Gastrocnemius medialis (tissue), 4 donors: ENCODE results near the gene SMIM13. TPM values are rescaled to one million over a fixed set of nuclear protein-coding genes. Genes with fewer than 3 reads are reported as not detected.
A peak's percentile ranks its signal among the peaks of the same experiment; 100 is the strongest.

Experiments used
- ATAC-seq, 2 donors: fragments of 150-250 bp; one replicate each; pipeline ENCODE4 v1.9.1; 2016
- DNase-seq, 2 donors: peaks; one replicate each; pipeline ENCODE4 v3.0.0-alpha.2; 2019
- H3K27ac ChIP-seq, 4 donors: fragments of 200-600 bp; sonication (generic); 1 replicate in 1 of 4; 2 replicates in 3 of 4; pipeline ENCODE4 v1.5.1; 2016 to 2018; ENCODE audit warnings: mild to moderate bottlenecking in 2 of 4, moderate library complexity in 1 of 4
- H3K27me3 ChIP-seq, 3 donors: fragments of 200-600 bp; sonication (generic) in 2 of 3; 1 replicate in 1 of 3; 2 replicates in 2 of 3; pipeline versions ENCODE4 v1.5.1 to v1.6.0; 2016 to 2019; ENCODE audit warnings: mild to moderate bottlenecking in 1 of 3, moderate library complexity in 1 of 3
- H3K36me3 ChIP-seq, 2 donors: fragments of 200-600 bp; sonication (generic) in 1 of 2; one replicate each; pipeline ENCODE4 v1.5.1; 2017 to 2018
- H3K4me1 ChIP-seq, 2 donors: fragments of 200-600 bp; sonication (generic) in 1 of 2; one replicate each; pipeline ENCODE4 v1.5.1; 2016 to 2017; ENCODE audit warnings: mild to moderate bottlenecking in 2 of 2
- H3K4me3 ChIP-seq, 4 donors: fragments of 200-600 bp; sonication (generic) in 3 of 4; 1 replicate in 1 of 4; 2 replicates in 3 of 4; pipeline ENCODE4 v1.5.1; 2016 to 2019; ENCODE audit warnings: mild to moderate bottlenecking in 2 of 4
- H3K9me3 ChIP-seq, 3 donors: fragments of 200-600 bp; sonication (generic) in 2 of 3; 1 replicate in 1 of 3; 2 replicates in 2 of 3; pipeline ENCODE4 v1.5.1; 2016 to 2019
- CTCF ChIP-seq, 5 experiments: fragments of 450-650 bp in 3 of 5; fragments of 200-600 bp in 2 of 5; sonication (generic) in 2 of 5; IDR thresholded peaks in 4 of 5; conservative IDR thresholded peaks in 1 of 5; 1 replicate in 4 of 5; 2 replicates in 1 of 5; pipeline ENCODE4 v1.5.1; 2016 to 2019; ENCODE audit warnings: antibody characterized with exemption in 5 of 5, mild to moderate bottlenecking in 3 of 5, moderate library complexity in 3 of 5
- POLR2A ChIP-seq, 2 donors: fragments of 450-650 bp; IDR thresholded peaks; one replicate each; pipeline ENCODE4 v1.6.1; 2017; ENCODE audit warnings: antibody characterized with exemption in 2 of 2, mild to moderate bottlenecking in 2 of 2, moderate library complexity in 2 of 2
- in situ Hi-C, 4 donors: fragments of 200-750 bp; cut with MboI; loops; one replicate each; pipeline versions ENCODE4 v1.15.0 to v1.8.0; 2017; ENCODE audit warnings: low sequenced_read_pairs in 4 of 4
- intact Hi-C: fragments of 100-400 bp; cut with DNase I; formaldehyde crosslinking; loops from one replicate; pipeline ENCODE4 v1.15.1; 2023; ENCODE audit warnings: low total_unique reads
- total RNA-seq, 4 donors: library from RNA; depleted of rRNA; stranded (reverse); fragments of >200 nt; gene quantifications; one replicate each; pipeline versions ENCODE4 v1.1.0 to v1.2.3, GENCODE V29; 2016

The SMIM13 gene
- total RNA-seq, 4 donors from 2014 or later: 9.9 to 12.8 (median 12.3) TPM

GRCh38 chr6:11141295-11141694 is 47.7 kb downstream of the SMIM13 start:
- in situ Hi-C loops: loop anchor here in 3 of 4 donors (5.0 to 10.0 kb wide), 3 partner anchors 354 to 434 kb away; no protein-coding TSS in a partner anchor
- intact Hi-C loops: loop anchor here (10.0 kb wide), 1 partner anchor 434 kb away; no protein-coding TSS in a partner anchor
- Histone ChIP-seq H3K27ac (no peak overlapping the region), H3K4me1 (no peaks in the 10 kb centered on the region), H3K4me3 (no peak overlapping the region), H3K36me3 (no peaks in the 10 kb centered on the region), H3K27me3 (no peaks in the 10 kb centered on the region), H3K9me3 (no peaks in the 10 kb centered on the region)
- TF ChIP-seq CTCF (IDR thresholded peaks at IDR 0.05 in 4 of 5, conservative IDR thresholded peaks at IDR 0.05 in 1 of 5) (no peak), POLR2A (IDR thresholded peaks at IDR 0.05) (no peak)
- DNase-seq (no peak), ATAC-seq (no peak)

GRCh38 chr6:11142296-11143027 is 48.8 kb downstream of the SMIM13 start:
- Histone ChIP-seq H3K9me3 (no peaks in the 10 kb centered on the region), H3K4me3 (no peak overlapping the region), H3K36me3 (no peaks in the 10 kb centered on the region), H3K4me1 (no peaks in the 10 kb centered on the region), H3K27me3 (no peaks in the 10 kb centered on the region), H3K27ac (no peak overlapping the region)
- TF ChIP-seq CTCF (IDR thresholded peaks at IDR 0.05 in 4 of 5, conservative IDR thresholded peaks at IDR 0.05 in 1 of 5): no peak
- TF ChIP-seq POLR2A (IDR thresholded peaks at IDR 0.05): no peak
- in situ Hi-C loops: loop anchor here in 3 of 4 donors (5.0 to 10.0 kb wide), 3 partner anchors 352 to 432 kb away; no protein-coding TSS in a partner anchor
- DNase-seq: no peak
- intact Hi-C loops: loop anchor here (10.0 kb wide), 1 partner anchor 432 kb away; no protein-coding TSS in a partner anchor
- no peak for ATAC-seq

GRCh38 chr6:11143394-11144371 is 50.0 kb downstream of the SMIM13 start:
- no peak for TF ChIP-seq CTCF (IDR thresholded peaks at IDR 0.05 in 4 of 5, conservative IDR thresholded peaks at IDR 0.05 in 1 of 5)
- no peak for TF ChIP-seq POLR2A (IDR thresholded peaks at IDR 0.05)
- H3K36me3 ChIP-seq: no peaks in the 10 kb centered on the region
- H3K27ac ChIP-seq: no peak overlapping the region
- H3K4me1 ChIP-seq: no peaks in the 10 kb centered on the region
- no peaks in the 10 kb centered on the region for H3K9me3 ChIP-seq
- DNase-seq (peak; percentile 46 to 68), ATAC-seq (peak; percentile 68 to 84)
- in situ Hi-C loops: loop anchor here in 3 of 4 donors (5.0 to 10.0 kb wide), 3 partner anchors 351 to 431 kb away; no protein-coding TSS in a partner anchor
- H3K27me3 ChIP-seq: no peaks in the 10 kb centered on the region
- intact Hi-C loops: loop anchor here (1.0 to 10.0 kb wide), 2 partner anchors 353 to 431 kb away; no protein-coding TSS in a partner anchor
- H3K4me3 ChIP-seq: no peak overlapping the region

GRCh38 chr6:11144393-11144851 is 50.8 kb downstream of the SMIM13 start:
- H3K4me1 ChIP-seq: no peaks in the 10 kb centered on the region
- TF ChIP-seq POLR2A (IDR thresholded peaks at IDR 0.05) (no peak), CTCF (IDR thresholded peaks at IDR 0.05 in 4 of 5, conservative IDR thresholded peaks at IDR 0.05 in 1 of 5) (peak; percentile 66 to 88 (median 77))
- no peaks in the 10 kb centered on the region for H3K36me3 ChIP-seq
- peak; percentile 92 for ATAC-seq
- in situ Hi-C loops (loop anchor here in 3 of 4 donors (5.0 to 10.0 kb wide), 3 partner anchors 350 to 430 kb away; no protein-coding TSS in a partner anchor), intact Hi-C loops (loop anchor here (1.0 to 10.0 kb wide), 2 partner anchors 352 to 430 kb away; no protein-coding TSS in a partner anchor)
- H3K9me3 ChIP-seq: no peaks in the 10 kb centered on the region
- peak; percentile 53 to 55 for DNase-seq
- no peaks in the 10 kb centered on the region for H3K27me3 ChIP-seq
- no peak overlapping the region for H3K4me3 ChIP-seq
- no peak overlapping the region for H3K27ac ChIP-seq
